GM12801 (cell line): ENCODE measurements around the gene DOCK1.

Source experiments
- CTCF ChIP-seq: IDR thresholded peaks from one replicate; pipeline ENCODE4 v1.5.1; 2011; ENCODE audit warnings: control low read depth; ENCODE audit not compliant: insufficient read length; ENCODE audit errors: extremely low read depth

Gene DOCK1

DNA sequence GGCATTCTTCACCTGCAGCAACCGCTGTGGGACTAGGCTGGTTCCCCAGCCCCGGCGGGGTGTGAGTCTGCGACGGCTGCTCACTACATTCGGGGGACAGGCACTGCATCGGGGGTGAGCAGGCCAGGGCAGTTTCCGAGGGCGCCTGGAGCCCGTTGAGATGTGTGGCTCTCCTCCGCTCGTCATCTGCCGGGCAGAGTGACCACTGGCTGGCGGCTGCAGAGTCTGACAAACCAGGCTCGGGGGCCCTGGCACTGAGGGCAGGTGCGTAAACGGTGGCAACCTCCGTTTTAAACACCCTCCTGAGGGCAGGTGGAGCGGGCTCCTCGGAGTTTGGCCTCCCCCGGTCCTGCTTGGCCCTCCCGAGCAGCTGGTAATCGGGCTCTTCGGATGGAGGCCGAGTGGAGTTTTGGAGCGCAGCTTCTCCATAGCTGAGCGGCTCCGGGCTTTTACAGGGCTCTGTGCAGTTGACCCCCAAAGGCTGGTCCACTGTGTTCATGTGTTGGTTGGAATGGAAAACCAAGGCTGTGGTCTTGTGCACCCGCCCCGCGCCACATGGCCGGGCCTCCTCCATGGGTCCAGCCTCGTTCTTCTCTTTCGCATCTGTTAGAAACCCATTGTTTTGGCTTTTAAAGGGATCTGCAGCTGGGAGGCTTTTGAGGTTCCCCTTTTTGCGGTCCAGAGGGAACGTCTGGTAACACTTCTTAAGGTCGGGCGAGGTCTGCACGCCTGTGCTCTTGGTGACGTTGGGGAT is 270.3 kb downstream of the DOCK1 start:
- TF ChIP-seq CTCF, result no peak

DNA sequence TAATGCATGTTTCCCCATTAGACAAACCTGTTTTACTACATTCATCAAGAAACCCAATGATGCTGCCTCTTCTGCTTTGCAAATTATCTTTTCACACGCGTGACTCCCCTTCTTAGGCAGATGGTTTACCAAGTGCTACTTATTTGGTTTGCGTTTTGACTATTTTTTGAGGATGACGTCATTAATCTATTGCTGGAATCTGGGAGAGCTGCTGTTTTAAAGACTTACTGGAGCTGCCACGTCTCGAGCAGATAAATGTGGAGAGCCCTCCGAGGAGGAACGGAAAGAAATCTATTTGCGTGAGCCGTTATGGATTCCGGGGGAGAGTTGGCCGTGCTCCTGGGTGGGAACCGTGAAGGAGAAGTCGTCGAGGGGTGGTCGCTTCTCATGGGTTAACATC is 271.4 kb downstream of the DOCK1 start:
- no peak for TF ChIP-seq CTCF

DNA sequence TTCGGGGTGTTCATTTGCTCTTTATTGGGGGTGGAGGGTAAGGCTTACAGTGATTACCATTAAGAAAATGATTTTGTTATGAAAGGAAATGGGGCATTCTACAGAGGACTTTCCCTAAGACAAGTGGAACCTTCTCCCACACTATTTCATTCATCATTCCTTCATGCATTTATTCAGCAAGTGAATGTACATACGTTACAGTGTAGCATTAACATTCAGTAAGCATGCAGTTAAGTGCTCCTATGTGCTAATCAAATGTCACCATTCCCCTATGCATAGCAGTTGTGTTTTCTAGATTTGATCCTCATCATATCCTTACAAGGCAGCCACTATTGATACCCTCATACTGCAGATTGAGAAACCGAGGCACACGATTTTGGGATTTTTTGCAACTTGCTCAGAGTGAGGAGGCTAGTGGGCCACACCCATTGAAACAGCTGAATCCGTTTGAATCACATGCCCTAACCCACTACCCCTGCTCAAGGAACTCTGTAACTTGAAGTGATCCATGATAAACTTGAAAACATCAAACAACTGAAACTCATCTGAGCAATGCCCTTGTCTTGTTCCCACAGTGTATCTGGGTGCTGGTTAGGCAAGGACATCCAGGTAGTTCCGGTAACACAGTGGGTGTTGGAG is 274.5 kb downstream of the DOCK1 start:
- TF ChIP-seq CTCF, result no peak

DNA sequence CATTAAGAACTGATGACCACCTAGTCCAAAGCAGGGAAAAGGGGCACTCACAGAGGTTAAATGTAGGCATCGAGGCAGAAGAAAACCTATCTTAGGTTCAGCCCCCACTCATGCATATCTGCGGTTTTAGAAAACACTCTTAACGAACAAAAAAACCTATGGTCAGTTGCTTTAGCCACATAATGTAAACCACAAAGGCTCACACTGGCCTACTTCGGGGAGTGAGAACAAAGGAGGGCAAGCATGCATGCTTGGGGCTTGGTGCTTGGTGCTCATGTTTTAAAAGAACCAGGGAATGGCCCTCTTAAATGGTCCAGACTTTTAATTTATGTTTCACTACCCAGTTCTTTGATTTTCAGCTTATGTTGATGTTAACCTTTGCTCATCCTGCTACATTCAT is 276.9 kb downstream of the DOCK1 start:
- no peak for TF ChIP-seq CTCF

- no peak for TF ChIP-seq CTCF
These were observed 279.4 kb downstream of the DOCK1 start for GRCh38 chr10:127184582-127184981.

DNA sequence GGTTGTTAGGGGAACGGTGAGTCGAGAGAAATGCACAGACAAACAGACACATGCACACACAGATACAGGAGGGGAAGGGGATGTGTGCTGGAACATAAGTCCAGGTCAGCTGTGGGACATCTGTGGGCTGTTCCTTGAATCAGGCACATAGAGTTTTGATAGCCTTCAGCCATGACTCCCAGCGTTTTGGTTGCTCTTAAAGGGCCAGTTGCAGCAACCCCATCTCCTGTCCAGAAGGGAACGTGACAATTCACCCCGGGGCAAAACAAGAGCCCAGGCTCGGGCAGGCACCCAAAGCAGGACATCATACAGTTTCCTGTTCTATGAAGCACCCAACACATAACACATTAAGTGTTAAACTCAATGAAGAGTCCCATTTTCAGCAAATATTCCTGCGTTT is 281.6 kb downstream of the DOCK1 start:
- no peak for TF ChIP-seq CTCF

GRCh38 chr10:127189226-127189625 is 284.0 kb downstream of the DOCK1 start:
- no peak for TF ChIP-seq CTCF
